GM23338 (cell line): ENCODE measurements around the gene NETO2. TPM values are rescaled to one million over a fixed set of nuclear protein-coding genes. Genes with fewer than 3 reads are reported as not detected.

Experiments used
- ATAC-seq: fragments of 200-7000 bp; cut with Tn5 transposase; 3 replicates; pipeline ENCODE4 v1.9.1; 2020
- DNase-seq: peaks from one replicate; pipeline ENCODE4 v3.0.0-alpha.2; 2015; ENCODE audit warnings: low spot score
- H2AFZ ChIP-seq: fragments of 200-600 bp; sonication (generic); 2 replicates; pipeline ENCODE4 v1.8.0; 2016; ENCODE audit warnings: antibody characterized with exemption, mild to moderate bottlenecking, moderate library complexity
- H3F3A ChIP-seq: fragments of 200-600 bp; sonication (generic); replicated peaks from 2 replicates; pipeline ENCODE4 v1.8.0; 2017; ENCODE audit warnings: antibody characterized with exemption, mixed run types, low read depth
- H3K27ac ChIP-seq: fragments of 200-600 bp; sonication (generic); 2 replicates; pipeline ENCODE4 v1.6.1; 2016; ENCODE audit warnings: low read depth
- H3K27me3 ChIP-seq: fragments of 200-600 bp; sonication (generic); 2 replicates; pipeline ENCODE4 v1.8.0; 2016; ENCODE audit warnings: mild to moderate bottlenecking, mixed run types, moderate library complexity; ENCODE audit not compliant: insufficient read depth
- H3K36me3 ChIP-seq: fragments of 200-600 bp; sonication (generic); 2 replicates; pipeline ENCODE4 v1.8.0; 2016; ENCODE audit warnings: mild to moderate bottlenecking; ENCODE audit not compliant: insufficient read depth
- H3K4me1 ChIP-seq: fragments of 200-600 bp; sonication (generic); 2 replicates; pipeline ENCODE4 v1.8.0; 2016; ENCODE audit warnings: mild to moderate bottlenecking, moderate library complexity; ENCODE audit not compliant: insufficient read depth
- H3K4me2 ChIP-seq: fragments of 200-600 bp; sonication (generic); 2 replicates; pipeline ENCODE4 v1.7.1; 2017; ENCODE audit warnings: mixed run types
- H3K4me3 ChIP-seq: fragments of 200-600 bp; sonication (generic); 2 replicates; pipeline ENCODE4 v1.6.1; 2016; ENCODE audit warnings: mixed run types
- H3K79me2 ChIP-seq: fragments of 200-600 bp; sonication (generic); replicated peaks from 2 replicates; pipeline ENCODE4 v1.8.0; 2017; ENCODE audit warnings: mild to moderate bottlenecking; ENCODE audit not compliant: insufficient read depth
- H3K9me2 ChIP-seq: fragments of 200-600 bp; sonication (generic); 2 replicates; pipeline ENCODE4 v1.8.0; 2017; ENCODE audit not compliant: insufficient read depth
- H4K20me1 ChIP-seq: fragments of 200-600 bp; sonication (generic); replicated peaks from 2 replicates; pipeline ENCODE4 v1.8.0; 2017; ENCODE audit warnings: mild to moderate bottlenecking; ENCODE audit not compliant: insufficient read depth
- H3K27ac Mint-ChIP-seq: 2 replicates; pipeline ENCODE4 v1.8.0; 2020; ENCODE audit warnings: inconsistent platforms, mild to moderate bottlenecking, moderate library complexity, mixed read lengths
- H3K27me3 Mint-ChIP-seq: 3 replicates; pipeline ENCODE4 v1.8.0; 2022; ENCODE audit warnings: low read depth, mild to moderate bottlenecking, moderate library complexity, mixed read lengths, inconsistent platforms; ENCODE audit not compliant: insufficient read depth, poor library complexity
- H3K36me3 Mint-ChIP-seq: 3 replicates; pipeline ENCODE4 v1.8.0; 2021; ENCODE audit warnings: low read depth, mild to moderate bottlenecking, inconsistent platforms, moderate library complexity, mixed read lengths
- H3K4me1 Mint-ChIP-seq: 3 replicates; pipeline ENCODE4 v1.8.0; 2020; ENCODE audit warnings: mild to moderate bottlenecking, inconsistent platforms, mixed read lengths
- H3K4me3 Mint-ChIP-seq: 3 replicates; pipeline ENCODE4 v1.8.0; 2021; ENCODE audit warnings: moderate library complexity, mild to moderate bottlenecking, inconsistent platforms, mixed read lengths
- H3K9me3 Mint-ChIP-seq: 3 replicates; pipeline ENCODE4 v1.8.0; 2020; ENCODE audit warnings: moderate library complexity, mild to moderate bottlenecking, inconsistent platforms, mixed read lengths
- ETS1 ChIP-seq: IDR thresholded peaks from 2 replicates; pipeline ENCODE4 v1.6.1; 2016; ENCODE audit warnings: antibody characterized with exemption
- EZH2 ChIP-seq: fragments of 200-600 bp; sonication (generic); IDR thresholded peaks from one replicate; pipeline ENCODE4 v1.8.0; 2017; ENCODE audit warnings: antibody characterized with exemption, mild to moderate bottlenecking, low read depth; ENCODE audit not compliant: unreplicated experiment
- JUNB ChIP-seq: IDR thresholded peaks from one replicate; pipeline ENCODE4 v1.6.1; 2016; ENCODE audit warnings: antibody characterized with exemption; ENCODE audit not compliant: unreplicated experiment
- STAT1 ChIP-seq: IDR thresholded peaks from one replicate; pipeline ENCODE4 v1.6.1; 2016; ENCODE audit warnings: antibody characterized with exemption; ENCODE audit not compliant: unreplicated experiment
- ZNF331 ChIP-seq: fragments of 250-450 bp; sonication (Bioruptor Pico); IDR thresholded peaks from 2 replicates; pipeline ENCODE4 v1.5.0; 2020; ENCODE audit warnings: low read depth, mild to moderate bottlenecking, moderate library complexity
- polyA plus RNA-seq: library from polyadenylated mRNA; unstranded; fragments of >200 nt; fragmentation: Nextera tagmentation; extraction: Ambion mirVana; gene quantifications from 2 replicates; pipeline ENCODE4 v1.2.1, GENCODE V29; 2016
- total RNA-seq: library from RNA; depleted of rRNA; stranded (reverse); fragments of >200 nt; shearing (Covaris generic); gene quantifications from 2 replicates; pipeline ENCODE4 v1.2.3, GENCODE V29; 2014
- TF ChIP-seq, protein P1 (sequence below): fragments of 250-450 bp; sonication (Bioruptor Pico); IDR thresholded peaks from 2 replicates; pipeline ENCODE4 v1.5.0; 2020; ENCODE audit warnings: mild to moderate bottlenecking, moderate library complexity

Gene NETO2
- total and polyA plus RNA-seq, 2 experiments from 2014 or later = 6.6 to 10.6 TPM

DNA sequence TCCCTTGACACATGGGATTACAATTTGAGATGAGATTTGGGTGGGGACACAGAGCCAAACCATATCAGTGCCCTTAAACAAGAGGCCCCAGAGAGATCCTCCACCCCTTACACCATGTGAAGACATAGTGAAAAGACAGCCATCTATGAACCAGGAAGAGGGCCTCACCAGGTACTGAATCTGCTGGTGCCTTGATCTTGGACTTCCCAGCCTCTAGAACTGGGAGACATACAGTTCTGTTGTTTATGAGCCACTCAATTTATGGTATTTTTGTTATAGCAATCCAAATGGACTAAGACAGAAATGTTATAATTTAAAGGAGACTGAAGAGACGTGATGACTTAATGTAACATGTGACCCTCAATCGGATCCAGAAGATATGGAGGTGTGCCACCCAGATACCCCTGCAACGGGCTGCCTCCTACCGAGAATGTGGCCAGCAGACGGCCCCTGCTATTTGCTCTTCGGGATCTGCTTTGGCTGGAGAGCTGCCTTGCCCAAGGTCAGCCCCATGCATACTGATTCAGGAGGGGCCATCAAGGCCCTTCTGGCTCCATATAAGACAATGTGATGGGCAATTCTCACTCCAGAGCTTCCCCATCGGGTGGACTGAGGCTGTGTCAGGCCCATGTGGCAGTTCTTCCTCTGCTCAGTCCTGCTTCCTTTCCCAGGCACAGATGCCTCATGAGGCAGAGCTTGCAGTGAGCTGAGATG lies 80.6 kb downstream of the NETO2 start:
- H2AFZ ChIP-seq = no peak overlapping the region
- no peaks in the 10 kb centered on the region for H3K27me3 ChIP-seq
- Mint-ChIP-seq H3K4me3 (no peak overlapping the region), H3K27ac (no peak overlapping the region), H3K36me3 (peaks cover 6% of the 10 kb centered on the region; the same call in 1 of the 3 replicates), H3K27me3 (peaks cover 10% of the 10 kb centered on the region), H3K4me1 (peaks cover under 1% of the 10 kb centered on the region; the same call in 1 of the 3 replicates), H3K9me3 (peaks cover 10% of the 10 kb centered on the region)
- no peak for ATAC-seq
- DNase-seq = no peak
- TF ChIP-seq, protein P1, sequence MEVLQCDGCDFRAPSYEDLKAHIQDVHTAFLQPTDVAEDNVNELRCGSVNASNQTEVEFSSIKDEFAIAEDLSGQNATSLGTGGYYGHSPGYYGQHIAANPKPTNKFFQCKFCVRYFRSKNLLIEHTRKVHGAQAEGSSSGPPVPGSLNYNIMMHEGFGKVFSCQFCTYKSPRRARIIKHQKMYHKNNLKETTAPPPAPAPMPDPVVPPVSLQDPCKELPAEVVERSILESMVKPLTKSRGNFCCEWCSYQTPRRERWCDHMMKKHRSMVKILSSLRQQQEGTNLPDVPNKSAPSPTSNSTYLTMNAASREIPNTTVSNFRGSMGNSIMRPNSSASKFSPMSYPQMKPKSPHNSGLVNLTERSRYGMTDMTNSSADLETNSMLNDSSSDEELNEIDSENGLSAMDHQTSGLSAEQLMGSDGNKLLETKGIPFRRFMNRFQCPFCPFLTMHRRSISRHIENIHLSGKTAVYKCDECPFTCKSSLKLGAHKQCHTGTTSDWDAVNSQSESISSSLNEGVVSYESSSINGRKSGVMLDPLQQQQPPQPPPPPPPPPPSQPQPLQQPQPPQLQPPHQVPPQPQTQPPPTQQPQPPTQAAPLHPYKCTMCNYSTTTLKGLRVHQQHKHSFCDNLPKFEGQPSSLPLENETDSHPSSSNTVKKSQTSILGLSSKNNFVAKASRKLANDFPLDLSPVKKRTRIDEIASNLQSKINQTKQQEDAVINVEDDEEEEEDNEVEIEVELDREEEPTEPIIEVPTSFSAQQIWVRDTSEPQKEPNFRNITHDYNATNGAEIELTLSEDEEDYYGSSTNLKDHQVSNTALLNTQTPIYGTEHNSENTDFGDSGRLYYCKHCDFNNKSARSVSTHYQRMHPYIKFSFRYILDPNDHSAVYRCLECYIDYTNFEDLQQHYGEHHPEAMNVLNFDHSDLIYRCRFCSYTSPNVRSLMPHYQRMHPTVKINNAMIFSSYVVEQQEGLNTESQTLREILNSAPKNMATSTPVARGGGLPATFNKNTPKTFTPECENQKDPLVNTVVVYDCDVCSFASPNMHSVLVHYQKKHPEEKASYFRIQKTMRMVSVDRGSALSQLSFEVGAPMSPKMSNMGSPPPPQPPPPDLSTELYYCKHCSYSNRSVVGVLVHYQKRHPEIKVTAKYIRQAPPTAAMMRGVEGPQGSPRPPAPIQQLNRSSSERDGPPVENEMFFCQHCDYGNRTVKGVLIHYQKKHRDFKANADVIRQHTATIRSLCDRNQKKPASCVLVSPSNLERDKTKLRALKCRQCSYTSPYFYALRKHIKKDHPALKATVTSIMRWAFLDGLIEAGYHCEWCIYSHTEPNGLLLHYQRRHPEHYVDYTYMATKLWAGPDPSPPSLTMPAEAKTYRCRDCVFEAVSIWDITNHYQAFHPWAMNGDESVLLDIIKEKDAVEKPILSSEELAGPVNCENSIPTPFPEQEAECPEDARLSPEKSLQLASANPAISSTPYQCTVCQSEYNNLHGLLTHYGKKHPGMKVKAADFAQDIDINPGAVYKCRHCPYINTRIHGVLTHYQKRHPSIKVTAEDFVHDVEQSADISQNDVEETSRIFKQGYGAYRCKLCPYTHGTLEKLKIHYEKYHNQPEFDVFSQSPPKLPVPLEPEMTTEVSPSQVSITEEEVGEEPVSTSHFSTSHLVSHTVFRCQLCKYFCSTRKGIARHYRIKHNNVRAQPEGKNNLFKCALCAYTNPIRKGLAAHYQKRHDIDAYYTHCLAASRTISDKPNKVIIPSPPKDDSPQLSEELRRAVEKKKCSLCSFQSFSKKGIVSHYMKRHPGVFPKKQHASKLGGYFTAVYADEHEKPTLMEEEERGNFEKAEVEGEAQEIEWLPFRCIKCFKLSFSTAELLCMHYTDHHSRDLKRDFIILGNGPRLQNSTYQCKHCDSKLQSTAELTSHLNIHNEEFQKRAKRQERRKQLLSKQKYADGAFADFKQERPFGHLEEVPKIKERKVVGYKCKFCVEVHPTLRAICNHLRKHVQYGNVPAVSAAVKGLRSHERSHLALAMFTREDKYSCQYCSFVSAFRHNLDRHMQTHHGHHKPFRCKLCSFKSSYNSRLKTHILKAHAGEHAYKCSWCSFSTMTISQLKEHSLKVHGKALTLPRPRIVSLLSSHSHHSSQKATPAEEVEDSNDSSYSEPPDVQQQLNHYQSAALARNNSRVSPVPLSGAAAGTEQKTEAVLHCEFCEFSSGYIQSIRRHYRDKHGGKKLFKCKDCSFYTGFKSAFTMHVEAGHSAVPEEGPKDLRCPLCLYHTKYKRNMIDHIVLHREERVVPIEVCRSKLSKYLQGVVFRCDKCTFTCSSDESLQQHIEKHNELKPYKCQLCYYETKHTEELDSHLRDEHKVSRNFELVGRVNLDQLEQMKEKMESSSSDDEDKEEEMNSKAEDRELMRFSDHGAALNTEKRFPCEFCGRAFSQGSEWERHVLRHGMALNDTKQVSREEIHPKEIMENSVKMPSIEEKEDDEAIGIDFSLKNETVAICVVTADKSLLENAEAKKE (CRISPR knock-in tag) = no peak
- no peak for TF ChIP-seq ETS1
- no peak for TF ChIP-seq ZNF331 (CRISPR knock-in tag)
- no peak for TF ChIP-seq JUNB
- TF ChIP-seq EZH2 = no peak
- no peak for TF ChIP-seq STAT1
- H3K4me1 ChIP-seq = no peaks in the 10 kb centered on the region
- H3K4me2 ChIP-seq = no peak overlapping the region
- no peaks in the 10 kb centered on the region for H3K79me2 ChIP-seq
- H3K27ac ChIP-seq = no peak overlapping the region
- no peaks in the 10 kb centered on the region for H4K20me1 ChIP-seq
- H3F3A ChIP-seq = no peaks in the 10 kb centered on the region
- H3K4me3 ChIP-seq = no peak overlapping the region
- 0 out of 2 replicates have a peak, but pooled peaks cover 3% of the 10 kb centered on the region for H3K9me2 ChIP-seq
- no peaks in the 10 kb centered on the region for H3K36me3 ChIP-seq
